SK-MEL-5 (cell line): ENCODE data around the gene FAM131C. TPM values are rescaled to one million over a fixed set of nuclear protein-coding genes. Genes with fewer than 3 reads are reported as not detected.
"Not testable (repeated sequence)": the region's sequence is repeated elsewhere in the genome, so short reads cannot be mapped to it uniquely, and the experiment has no call there.

Source experiments
- DNase-seq: peaks from one replicate; pipeline ENCODE4 v3.0.0-alpha.2; 2016; ENCODE audit warnings: low read depth, low spot score
- in situ Hi-C: cut with HindIII; loops from 2 replicates; pipeline ENCODE4 v1.10.0; 2016; ENCODE audit warnings: low sequenced_read_pairs, high pct_unique_total_duplicates, low pct_unique_long_range_greater_than_20kb
- total RNA-seq: library from RNA; depleted of rRNA; stranded (reverse); fragments of >200 nt; shearing (Covaris generic); gene quantifications from 2 replicates; pipeline ENCODE4 v1.2.3, GENCODE V29; 2014

Gene FAM131C
- total RNA-seq, 1 experiment from 2014 or later, result 0.26 TPM

GRCh38 chr1:16053781-16054502, 19.5 kb downstream of the FAM131C start:
- in situ Hi-C loops, result no loop called here

GRCh38 chr1:16051949-16052348, 21.5 kb downstream of the FAM131C start:
- DNase-seq, in situ Hi-C loops: not testable (repeated sequence)

More at GRCh38 chr1:16053781-16054502, 19.5 kb downstream of the FAM131C start:
- no peak for DNase-seq

GRCh38 chr1:16051039-16051438, 22.4 kb downstream of the FAM131C start:
- in situ Hi-C loops, result no loop called here
- no peak for DNase-seq

GRCh38 chr1:16050328-16050727, 23.1 kb downstream of the FAM131C start:
- DNase-seq, result no peak
- in situ Hi-C loops, result no loop called here

- in situ Hi-C loops, result no loop called here
- DNase-seq, result peak; percentile 55
Observed at GRCh38 chr1:16048573-16049189, 24.8 kb downstream of the FAM131C start.

GRCh38 chr1:16047791-16048475, 25.5 kb downstream of the FAM131C start:
- in situ Hi-C loops, result no loop called here
- DNase-seq, result no peak

- in situ Hi-C loops, result no loop called here
Observed at GRCh38 chr1:16046842-16047241, 26.6 kb downstream of the FAM131C start.

GRCh38 chr1:16043950-16044349, 29.5 kb downstream of the FAM131C start:
- in situ Hi-C loops, result no loop called here
- no peak for DNase-seq

More at GRCh38 chr1:16046842-16047241, 26.6 kb downstream of the FAM131C start:
- DNase-seq, result no peak

- in situ Hi-C loops, result no loop called here
- no peak for DNase-seq
Observed at GRCh38 chr1:16043521-16043920, 29.9 kb downstream of the FAM131C start, which contains the start of gene CLCNKB. CLCNKB (plus strand) TSS chr1:16043782; CDS start chr1:16044493, 711 bp downstream.

- DNase-seq, in situ Hi-C loops: not testable (repeated sequence)
Observed at GRCh38 chr1:16042654-16043053, 30.8 kb downstream of the FAM131C start.

- in situ Hi-C loops, result no loop called here
- DNase-seq, result no peak
Observed at GRCh38 chr1:16042096-16042495, 31.4 kb downstream of the FAM131C start.

- in situ Hi-C loops, result no loop called here
Observed at GRCh38 chr1:16041200-16041599, 32.3 kb downstream of the FAM131C start.

GRCh38 chr1:16039871-16040270, 33.6 kb downstream of the FAM131C start:
- in situ Hi-C loops, DNase-seq: not testable (repeated sequence)

More at GRCh38 chr1:16041200-16041599, 32.3 kb downstream of the FAM131C start:
- no peak for DNase-seq

- no peak for DNase-seq
- in situ Hi-C loops, result no loop called here
Observed at GRCh38 chr1:16038620-16038912, 34.9 kb downstream of the FAM131C start.

GRCh38 chr1:16036461-16036860, 37.0 kb downstream of the FAM131C start:
- DNase-seq, in situ Hi-C loops: not testable (repeated sequence)

- DNase-seq, in situ Hi-C loops: not testable (repeated sequence)
Observed at GRCh38 chr1:16033103-16033632, 40.3 kb downstream of the FAM131C start.

- DNase-seq, result peak; percentile 91
- in situ Hi-C loops, result no loop called here
Observed at GRCh38 chr1:16032388-16033102, 40.9 kb downstream of the FAM131C start.

- DNase-seq, result no peak
- in situ Hi-C loops, result no loop called here
Observed at GRCh38 chr1:16031551-16031950, 41.9 kb downstream of the FAM131C start.
